ENCODE data around the gene CLPTM1L.
"Not testable (repeated sequence)": the region's sequence is repeated elsewhere in the genome, so short reads cannot be mapped to it uniquely, and the experiment has no call there.

GRCh38 chr5:1284336-1284970 lies 60.4 kb downstream of the CLPTM1L start:
- not testable (repeated sequence) for TF ChIP-seq CTCF (IDR thresholded peaks at IDR 0.05; ENCODE audit: insufficient read depth, low read depth, low read length); EZH2 (IDR thresholded peaks at IDR 0.05; ENCODE audit: insufficient read depth, low read length)

Data from astrocyte (in vitro differentiated cells and primary cell).